HG03108 (cell line): ENCODE measurements around the gene INSYN2B.
"Not testable (repeated sequence)": the region's sequence is repeated elsewhere in the genome, so short reads cannot be mapped to it uniquely, and the experiment has no call there.

Experiments
- ATAC-seq: cut with Tn5 transposase; IDR thresholded peaks from one replicate; pipeline ENCODE4 v1.9.1; 2021; ENCODE audit warnings: moderate library complexity; ENCODE audit not compliant: unreplicated experiment

The INSYN2B gene

DNA sequence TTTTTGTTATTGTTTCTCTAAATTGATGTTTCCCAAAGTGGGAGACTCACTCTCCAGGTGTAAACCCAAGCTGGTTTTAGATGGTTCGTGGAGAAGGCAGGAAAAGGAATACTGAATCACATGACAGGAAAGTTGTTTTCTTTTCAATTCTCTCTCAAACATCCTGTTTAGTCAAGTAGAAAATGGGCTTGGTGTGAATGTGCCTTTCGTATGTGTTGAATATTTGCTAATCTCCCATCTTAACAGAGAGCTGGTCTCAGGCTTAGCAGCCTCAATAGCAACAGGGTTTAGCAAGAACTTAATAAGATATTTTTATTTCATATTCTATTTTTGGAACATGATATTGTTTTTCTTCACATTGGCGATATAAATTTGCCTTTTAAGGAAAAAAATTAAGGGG lies 119.7 kb downstream of the INSYN2B start:
- peak; percentile 73 for ATAC-seq

GRCh38 chr5:169856571-169856970 lies 123.7 kb downstream of the INSYN2B start:
- no peak for ATAC-seq

DNA sequence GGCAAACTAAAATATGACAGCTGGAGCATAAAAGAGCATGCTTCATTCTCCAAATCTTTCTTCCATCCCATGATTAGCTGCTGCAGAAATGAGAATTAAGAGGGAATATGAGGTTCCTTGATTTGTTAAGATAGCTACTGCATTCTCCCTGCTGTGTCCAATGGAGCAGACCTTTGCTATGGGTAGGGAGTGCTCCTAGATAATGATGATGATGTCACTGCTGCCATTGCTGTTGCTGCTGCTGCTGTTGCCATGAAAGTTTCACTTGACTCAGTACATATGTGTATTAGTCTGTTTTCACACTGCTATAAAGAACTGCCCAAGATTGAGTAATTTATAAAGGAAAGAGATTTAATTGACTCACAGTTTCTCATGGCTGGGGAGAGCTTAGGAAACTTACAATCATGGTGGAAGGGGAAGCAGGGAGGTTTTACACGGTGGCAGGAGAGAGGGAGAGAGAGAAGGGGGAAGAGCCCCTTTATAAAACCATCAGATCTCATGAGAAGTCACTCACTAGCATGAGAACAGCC lies 128.9 kb downstream of the INSYN2B start:
- ATAC-seq, result no peak

- ATAC-seq, result no peak
Measured at GRCh38 chr5:169850409-169850808, 129.9 kb downstream of the INSYN2B start.

DNA sequence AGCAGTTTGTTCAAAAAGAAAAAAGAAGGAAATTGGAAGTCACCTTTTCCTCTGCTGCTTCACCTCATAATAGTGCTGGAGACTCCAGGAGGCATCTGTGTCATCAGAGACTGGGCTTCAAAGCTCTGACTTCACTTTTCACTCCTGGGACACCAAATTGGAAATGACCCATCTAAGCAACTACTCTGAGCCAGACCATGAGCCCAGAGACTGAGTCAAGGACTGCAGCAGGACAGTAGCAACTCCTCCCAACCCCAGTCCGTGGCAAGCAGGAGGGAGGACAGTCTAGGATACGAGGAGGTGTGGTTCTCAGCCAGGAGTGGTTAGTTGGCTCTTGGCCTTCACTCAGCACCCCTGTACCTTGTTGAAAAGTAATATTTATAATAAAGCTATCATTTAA lies 131.5 kb downstream of the INSYN2B start:
- ATAC-seq, result no peak

- ATAC-seq, result no peak
Measured at GRCh38 chr5:169848271-169848670, 132.0 kb downstream of the INSYN2B start.

DNA sequence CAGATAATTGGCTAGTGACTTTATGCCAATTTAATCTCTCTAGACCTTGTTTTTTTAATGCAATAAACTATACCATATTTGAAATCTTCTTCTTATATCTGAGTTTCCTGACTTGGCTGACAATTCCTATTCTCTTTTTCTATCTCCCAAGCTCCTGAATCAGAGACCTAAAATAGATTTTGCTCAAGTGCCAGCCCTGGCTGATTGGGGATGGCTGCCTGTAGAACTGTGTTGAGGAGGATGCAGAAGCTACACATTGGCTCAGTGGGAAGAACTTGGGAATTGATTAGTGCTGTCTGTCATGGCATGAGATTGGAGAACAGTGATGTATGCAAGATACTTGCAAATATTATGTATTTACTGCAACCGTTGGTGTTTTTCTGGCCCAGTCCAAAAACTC lies 132.8 kb downstream of the INSYN2B start:
- ATAC-seq, result no peak

GRCh38 chr5:169842699-169843098 lies 137.6 kb downstream of the INSYN2B start:
- ATAC-seq, result no peak

GRCh38 chr5:169840405-169840804 lies 139.9 kb downstream of the INSYN2B start:
- ATAC-seq, result no peak

DNA sequence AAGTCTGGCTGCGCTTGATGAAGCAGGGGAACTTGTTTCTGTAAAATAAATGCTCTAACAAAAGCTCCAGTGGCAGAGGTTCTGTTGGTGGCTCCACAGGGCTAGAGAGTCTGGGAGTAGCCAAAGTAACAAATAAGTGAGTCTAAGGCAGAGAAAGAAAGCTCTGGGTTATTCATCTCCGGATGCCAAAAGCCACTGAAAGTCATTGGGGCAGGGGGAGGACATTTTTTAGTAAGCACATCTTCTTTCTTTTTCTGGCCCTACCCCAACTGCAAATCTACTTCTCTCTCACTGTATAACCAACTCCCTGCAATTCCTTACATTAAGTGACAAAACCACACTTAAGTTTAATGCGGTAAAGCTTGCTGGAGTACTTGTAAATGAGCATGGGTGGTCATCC lies 141.6 kb downstream of the INSYN2B start:
- peak; percentile 84 for ATAC-seq

GRCh38 chr5:169837686-169838085 lies 142.6 kb downstream of the INSYN2B start:
- ATAC-seq, result no peak

DNA sequence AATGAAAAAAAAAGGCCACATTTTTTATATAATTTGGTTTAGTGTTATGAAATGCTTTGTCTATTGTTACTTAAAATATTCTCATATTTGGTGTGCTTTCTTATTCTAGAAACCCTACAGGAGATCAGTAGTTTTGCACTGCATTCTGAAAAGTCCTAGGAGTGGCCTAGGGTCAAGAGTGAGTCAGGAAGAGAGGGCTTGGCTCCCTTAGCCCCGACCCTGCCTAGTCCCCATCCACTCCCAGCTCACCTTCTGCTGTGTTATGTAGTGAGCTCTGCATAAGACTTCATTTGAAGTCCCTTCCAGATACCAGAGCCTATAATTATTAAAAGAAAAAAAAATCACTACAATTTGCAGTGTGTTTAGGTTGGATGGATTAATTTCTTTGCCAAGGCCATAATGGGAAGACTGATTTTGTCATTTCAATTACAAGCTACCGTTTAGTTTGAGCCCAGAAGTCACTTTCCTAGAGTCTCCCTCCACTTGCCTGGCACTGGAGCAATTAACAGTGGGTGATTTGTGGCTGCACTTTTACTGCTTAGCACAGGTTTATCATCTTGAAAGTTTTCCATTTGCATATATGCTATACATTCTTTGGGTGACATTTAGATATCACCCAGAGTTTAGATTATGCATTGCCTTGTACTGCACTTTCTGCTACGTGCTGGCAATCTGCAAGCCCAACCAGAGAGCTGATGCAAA lies 143.3 kb downstream of the INSYN2B start:
- ATAC-seq, result no peak

DNA sequence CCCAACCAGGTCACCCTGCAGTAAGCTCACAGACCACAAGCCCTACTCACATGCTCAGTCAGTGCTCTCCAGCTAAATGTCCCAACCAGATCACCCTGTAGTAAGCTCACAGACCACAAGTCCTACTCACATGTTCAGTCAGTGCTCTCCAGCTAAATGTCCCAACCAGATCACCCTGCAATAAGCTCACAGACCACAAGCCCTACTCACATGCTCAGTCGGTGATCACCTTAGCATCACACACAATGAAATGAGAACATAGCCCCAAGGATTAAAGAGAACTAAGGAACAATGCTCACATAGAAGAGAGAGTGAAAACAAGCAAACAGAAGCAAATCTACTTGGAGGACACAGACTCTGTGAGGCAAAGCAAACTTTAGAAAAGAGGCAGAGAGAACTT lies 145.8 kb downstream of the INSYN2B start:
- ATAC-seq, result not testable (repeated sequence)

GRCh38 chr5:169833681-169834292 lies 146.5 kb downstream of the INSYN2B start:
- not testable (repeated sequence) for ATAC-seq

- no peak for ATAC-seq
Measured at GRCh38 chr5:169832845-169833244, 147.4 kb downstream of the INSYN2B start.

DNA sequence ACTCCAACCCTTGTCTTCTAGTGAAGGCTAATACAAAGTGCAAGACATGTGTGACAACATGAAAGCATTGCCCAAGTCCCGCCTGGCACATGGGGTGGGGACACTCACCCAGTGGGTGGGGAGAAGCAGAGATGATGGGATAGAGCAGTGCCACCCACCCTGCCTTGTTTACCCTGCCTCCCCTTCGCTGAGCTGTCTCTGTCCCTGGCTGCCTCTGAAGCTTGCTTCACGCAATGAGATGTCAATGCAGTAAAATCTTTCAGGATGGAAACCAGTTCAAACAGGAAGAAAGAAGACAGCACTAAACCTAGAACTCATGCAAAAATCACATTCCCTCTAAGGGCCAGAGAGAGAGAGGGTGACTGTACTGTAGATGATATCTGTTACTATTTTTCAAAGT lies 148.0 kb downstream of the INSYN2B start:
- ATAC-seq, result no peak

- no peak for ATAC-seq
Measured at GRCh38 chr5:169831331-169831730, 149.0 kb downstream of the INSYN2B start.

- peak; percentile 41 for ATAC-seq
Measured at GRCh38 chr5:169828385-169828784, 151.9 kb downstream of the INSYN2B start.

GRCh38 chr5:169827769-169828168 lies 152.5 kb downstream of the INSYN2B start:
- ATAC-seq, result no peak

GRCh38 chr5:169826618-169827017 lies 153.7 kb downstream of the INSYN2B start:
- no peak for ATAC-seq

GRCh38 chr5:169817031-169817430 lies 163.3 kb downstream of the INSYN2B start:
- ATAC-seq, result no peak

DNA sequence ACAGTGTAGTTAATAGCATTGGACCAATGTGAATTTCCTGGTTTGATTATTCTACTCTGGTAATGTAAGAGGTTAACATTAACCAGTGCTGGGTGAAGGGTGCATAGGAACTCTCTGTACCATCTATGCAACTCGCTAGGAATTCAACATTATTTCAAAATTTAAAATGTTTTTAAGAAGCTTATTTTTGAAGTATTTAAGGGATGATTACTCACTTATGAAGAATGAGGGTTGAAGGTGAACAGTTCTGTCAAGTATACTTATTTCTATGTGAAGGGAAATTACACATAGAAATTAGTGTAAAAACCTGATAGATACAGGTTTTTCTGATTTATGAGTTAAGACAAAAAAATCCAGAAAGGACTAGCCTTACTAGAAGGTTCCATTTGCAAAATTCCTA lies 165.8 kb downstream of the INSYN2B start:
- no peak for ATAC-seq
